Peyer's patch (tissue), 4 donors: Measurements from ENCODE around the gene CABYR. TPM values are rescaled to one million over a fixed set of nuclear protein-coding genes. Genes with fewer than 3 reads are reported as not detected.
"Not testable (repeated sequence)": the region's sequence is repeated elsewhere in the genome, so short reads cannot be mapped to it uniquely, and the experiment has no call there.

ENCODE experiments used
- DNase-seq, 3 donors: peaks; one replicate each; pipeline ENCODE4 v3.0.0-alpha.2; 2017 to 2019
- H3K27ac ChIP-seq, 4 donors: fragments of 200-600 bp; sonication (generic); one replicate each; pipeline ENCODE4 v1.5.1; 2016 to 2019
- H3K27me3 ChIP-seq, 2 donors: fragments of 200-600 bp; sonication (generic); one replicate each; pipeline ENCODE4 v1.5.1; 2019
- H3K36me3 ChIP-seq, 3 donors: fragments of 200-600 bp; sonication (generic); one replicate each; pipeline ENCODE4 v1.5.1; 2016 to 2019
- H3K4me1 ChIP-seq, 4 donors: fragments of 200-600 bp; sonication (generic); one replicate each; pipeline ENCODE4 v1.5.1; 2016 to 2019
- H3K4me3 ChIP-seq, 4 donors: fragments of 200-600 bp; sonication (generic); 1 replicate in 3 of 4; 2 replicates in 1 of 4; pipeline ENCODE4 v1.5.1; 2016 to 2019; ENCODE audit warnings: mild to moderate bottlenecking in 1 of 4
- H3K9me3 ChIP-seq, 4 donors: fragments of 200-600 bp; sonication (generic); one replicate each; pipeline ENCODE4 v1.5.1; 2016 to 2019; ENCODE audit warnings: mild to moderate bottlenecking in 1 of 4
- POLR2A ChIP-seq, 2 donors: fragments of 450-650 bp; IDR thresholded peaks; one replicate each; pipeline ENCODE4 v1.5.1; 2017; ENCODE audit warnings: antibody characterized with exemption in 2 of 2, mild to moderate bottlenecking in 2 of 2, moderate library complexity in 2 of 2
- total RNA-seq, 4 donors: library from RNA; depleted of rRNA; stranded (reverse); fragments of >200 nt; gene quantifications; one replicate each; pipeline ENCODE4 v1.1.0, GENCODE V29; 2016
- TF ChIP-seq, protein P1 (sequence below), 6 experiments: fragments of 450-650 bp in 4 of 6; fragments of 200-600 bp in 2 of 6; sonication (generic) in 1 of 6; IDR thresholded peaks; one replicate each; pipeline ENCODE4 v1.5.1; 2017 to 2019; ENCODE audit warnings: antibody characterized with exemption in 6 of 6, mild to moderate bottlenecking in 3 of 6, moderate library complexity in 1 of 6

CABYR gene
- total RNA-seq, 4 donors from 2014 or later: 0.67 TPM; not detected in 3

GRCh38 chr18:24130494-24130893, 8.4 kb upstream of the CABYR start:
- TF ChIP-seq POLR2A (IDR thresholded peaks at IDR 0.05): no peak
- TF ChIP-seq, protein P1, sequence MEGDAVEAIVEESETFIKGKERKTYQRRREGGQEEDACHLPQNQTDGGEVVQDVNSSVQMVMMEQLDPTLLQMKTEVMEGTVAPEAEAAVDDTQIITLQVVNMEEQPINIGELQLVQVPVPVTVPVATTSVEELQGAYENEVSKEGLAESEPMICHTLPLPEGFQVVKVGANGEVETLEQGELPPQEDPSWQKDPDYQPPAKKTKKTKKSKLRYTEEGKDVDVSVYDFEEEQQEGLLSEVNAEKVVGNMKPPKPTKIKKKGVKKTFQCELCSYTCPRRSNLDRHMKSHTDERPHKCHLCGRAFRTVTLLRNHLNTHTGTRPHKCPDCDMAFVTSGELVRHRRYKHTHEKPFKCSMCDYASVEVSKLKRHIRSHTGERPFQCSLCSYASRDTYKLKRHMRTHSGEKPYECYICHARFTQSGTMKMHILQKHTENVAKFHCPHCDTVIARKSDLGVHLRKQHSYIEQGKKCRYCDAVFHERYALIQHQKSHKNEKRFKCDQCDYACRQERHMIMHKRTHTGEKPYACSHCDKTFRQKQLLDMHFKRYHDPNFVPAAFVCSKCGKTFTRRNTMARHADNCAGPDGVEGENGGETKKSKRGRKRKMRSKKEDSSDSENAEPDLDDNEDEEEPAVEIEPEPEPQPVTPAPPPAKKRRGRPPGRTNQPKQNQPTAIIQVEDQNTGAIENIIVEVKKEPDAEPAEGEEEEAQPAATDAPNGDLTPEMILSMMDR (IDR thresholded peaks at IDR 0.05): no peak
- Histone ChIP-seq H3K4me3 (no peak overlapping the region), H3K36me3 (peaks cover 0 to 16% (median 0%) of the 10 kb centered on the region in 3 donors), H3K9me3 (no peaks in the 10 kb centered on the region), H3K27ac (no peak overlapping the region), H3K27me3 (no peaks in the 10 kb centered on the region), H3K4me1 (no peaks in the 10 kb centered on the region)
- DNase-seq: no peak

GRCh38 chr18:24136967-24137373, 1.9 kb upstream of the CABYR start:
- Histone ChIP-seq H3K4me3 (no peak overlapping the region), H3K27me3 (no peaks in the 10 kb centered on the region), H3K36me3 (no peaks in the 10 kb centered on the region), H3K27ac (no peak overlapping the region), H3K4me1 (peaks cover 0 to 8% (median 0%) of the 10 kb centered on the region in 4 donors), H3K9me3 (no peaks in the 10 kb centered on the region)
- DNase-seq: no peak
- TF ChIP-seq POLR2A (IDR thresholded peaks at IDR 0.05): no peak
- TF ChIP-seq, protein P1 (IDR thresholded peaks at IDR 0.05): no peak

GRCh38 chr18:24138409-24138788, 463 bp upstream of the CABYR start:
- no peak for DNase-seq
- Histone ChIP-seq H3K9me3 (no peaks in the 10 kb centered on the region), H3K4me3 (peak overlapping the region; percentile 36 to 71 (median 48)), H3K27ac (peak overlapping the region in 1 of 4 donors; percentile 39), H3K27me3 (no peaks in the 10 kb centered on the region), H3K36me3 (no peaks in the 10 kb centered on the region), H3K4me1 (peaks cover 0 to 8% (median 0%) of the 10 kb centered on the region in 4 donors)
- TF ChIP-seq POLR2A (IDR thresholded peaks at IDR 0.05): no peak
- TF ChIP-seq, protein P1 (IDR thresholded peaks at IDR 0.05): no peak

DNA sequence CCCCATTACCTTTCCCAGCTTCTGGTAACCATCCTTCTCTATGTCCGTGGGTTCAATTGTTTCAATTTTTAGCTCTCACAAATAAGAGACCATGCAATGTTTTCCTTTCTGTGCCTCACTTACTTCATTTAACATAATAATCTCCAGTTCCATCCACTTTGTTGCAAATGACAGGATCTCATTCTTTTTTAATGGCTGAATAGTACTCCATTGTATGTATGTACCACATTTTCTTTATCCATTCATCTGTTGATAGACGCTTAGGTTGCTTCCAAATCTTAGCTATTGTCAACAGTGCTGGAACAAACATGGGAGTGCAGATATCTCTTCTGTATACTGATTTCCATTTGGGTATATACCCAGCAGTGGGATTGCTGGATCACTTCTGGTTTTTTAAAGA, 1.8 kb downstream of the CABYR start:
- Histone ChIP-seq H3K36me3 (no peaks in the 10 kb centered on the region), H3K4me1 (peaks cover 0 to 8% (median 0%) of the 10 kb centered on the region in 4 donors), H3K27ac (no peak overlapping the region), H3K27me3 (no peaks in the 10 kb centered on the region), H3K4me3 (no peak overlapping the region), H3K9me3 (no peaks in the 10 kb centered on the region)
- TF ChIP-seq POLR2A (IDR thresholded peaks at IDR 0.05): no peak
- TF ChIP-seq, protein P1 (IDR thresholded peaks at IDR 0.05): no peak
- DNase-seq: no peak

DNA sequence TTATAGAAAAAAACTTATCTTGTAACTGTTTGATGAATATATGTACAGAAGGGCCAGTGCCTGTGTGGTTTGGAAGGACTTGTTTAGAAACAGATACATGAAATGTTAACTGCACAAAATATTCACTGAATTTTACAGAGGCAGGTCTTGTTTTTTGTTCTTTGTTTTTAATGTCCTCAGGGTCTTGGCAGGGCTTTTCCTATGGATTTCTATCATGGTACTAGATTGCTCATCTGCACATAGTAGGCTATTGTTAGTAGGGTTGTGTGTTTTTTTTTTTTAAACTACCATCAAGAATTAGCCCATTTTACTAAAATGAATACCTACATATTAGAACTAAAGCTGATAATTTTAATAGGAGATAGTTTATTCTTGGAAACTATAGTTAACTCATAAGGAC, 3.5 kb downstream of the CABYR start:
- no peaks in the 10 kb centered on the region for H3K27me3 ChIP-seq
- no peak overlapping the region for H3K4me3 ChIP-seq
- TF ChIP-seq POLR2A (IDR thresholded peaks at IDR 0.05): no peak
- no peaks in the 10 kb centered on the region for H3K9me3 ChIP-seq
- H3K27ac ChIP-seq: no peak overlapping the region
- H3K36me3 ChIP-seq: no peaks in the 10 kb centered on the region
- peaks cover 0 to 8% (median 0%) of the 10 kb centered on the region in 4 donors for H3K4me1 ChIP-seq
- DNase-seq: no peak

DNA sequence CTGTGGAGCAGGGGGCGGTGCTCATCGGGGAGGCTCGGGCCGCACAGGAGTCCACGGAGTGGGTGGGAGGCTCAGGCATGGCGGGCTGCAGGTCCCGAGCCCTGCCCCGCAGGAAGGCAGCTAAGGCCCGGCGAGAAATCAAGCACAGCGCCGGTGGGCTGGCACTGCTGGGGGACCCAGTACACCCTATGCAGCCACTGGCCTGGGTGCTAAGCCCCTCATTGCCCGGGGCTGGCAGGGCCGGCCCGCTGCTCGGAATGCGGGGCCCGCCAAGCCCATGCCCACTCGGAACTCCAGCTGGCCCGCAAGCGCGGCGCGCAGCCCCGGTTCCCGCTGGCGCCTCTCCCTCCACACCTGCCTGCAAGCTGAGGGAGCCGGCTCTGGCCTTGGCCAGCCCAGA, 10.7 kb downstream of the CABYR start:
- not testable (repeated sequence) for H3K36me3 ChIP-seq

DNA sequence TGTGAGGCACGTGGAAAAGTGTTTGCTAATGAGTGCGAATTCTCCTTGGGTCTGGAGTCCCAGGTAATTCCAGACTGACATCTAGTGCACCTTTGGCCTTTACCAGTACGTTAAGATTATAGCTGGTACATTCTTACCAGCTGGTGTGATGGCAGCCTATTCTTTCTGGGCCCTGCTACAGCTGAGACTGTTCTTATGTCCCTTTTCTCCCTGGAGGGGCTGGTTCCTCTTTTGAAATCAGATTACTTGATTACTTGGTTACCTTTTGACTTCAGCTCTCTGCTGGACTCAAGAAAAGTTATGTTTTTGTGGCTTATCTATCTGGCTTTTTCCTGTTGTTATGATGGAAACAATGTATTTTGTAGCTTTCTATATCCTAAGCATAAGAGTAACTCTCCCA, 14.5 kb downstream of the CABYR start:
- Histone ChIP-seq H3K36me3 (peaks cover 0 to 13% (median 0%) of the 10 kb centered on the region in 3 donors), H3K4me1 (no peaks in the 10 kb centered on the region), H3K4me3 (no peak overlapping the region), H3K27me3 (no peaks in the 10 kb centered on the region), H3K27ac (no peak overlapping the region), H3K9me3 (no peaks in the 10 kb centered on the region)
- TF ChIP-seq POLR2A (IDR thresholded peaks at IDR 0.05): no peak
- TF ChIP-seq, protein P1 (IDR thresholded peaks at IDR 0.05): no peak
- no peak for DNase-seq

More for the DNA sequence above, 10.7 kb downstream of the CABYR start:
- H3K9me3 ChIP-seq, H3K27me3 ChIP-seq, H3K4me1 ChIP-seq, H3K4me3 ChIP-seq, H3K27ac ChIP-seq, DNase-seq: not testable (repeated sequence)
